Measurements from ENCODE around the gene RGCC. TPM values are rescaled to one million over a fixed set of nuclear protein-coding genes. Genes with fewer than 3 reads are reported as not detected.

The RGCC gene
- total RNA-seq, 4 donors from 2014 or later, result 56.5 to 142 (median 77.1) TPM

- intact Hi-C loops (cut with DNase I), result loop anchor here (10.0 kb wide), 1 partner anchor 197 kb away; no protein-coding TSS in a partner anchor
- H3K4me1 ChIP-seq, result peaks cover 12 to 40% (median 33%) of the 10 kb centered on the region in 4 donors
- H3K4me3 ChIP-seq, result peak overlapping the region; percentile 65 to 69 (median 66)
- peak overlapping the region; percentile 57 to 74 (median 68) for H3K27ac ChIP-seq (replicated peaks in 1 of 4)
- no peak for DNase-seq (ENCODE audit: extremely low spot score)
- no peaks in the 10 kb centered on the region for H3K9me3 ChIP-seq
- WGBS, result 3% methylated on average over 6 of the region's 56 CpGs
- H3K27me3 ChIP-seq, result peaks cover 0 to 52% (median 4%) of the 10 kb centered on the region in 4 donors
- TF ChIP-seq POLR2AphosphoS5 (IDR thresholded peaks at IDR 0.05) (no peak), POLR2A (IDR thresholded peaks at IDR 0.05; ENCODE audit: low read depth) (peak; percentile 16)
- peaks cover 0 to 36% (median 4%) of the 10 kb centered on the region in 4 donors for H3K36me3 ChIP-seq
These were observed 338 bp downstream of the RGCC start for GRCh38 chr13:41457589-41458186.

- peaks cover 12 to 45% (median 36%) of the 10 kb centered on the region in 4 donors for H3K4me1 ChIP-seq
- H3K27ac ChIP-seq (replicated peaks in 1 of 4), result peak overlapping the region; percentile 57 to 74 (median 68)
- 3% methylated on average over 21 of the region's 50 CpGs for WGBS
- peaks cover 0 to 54% (median 4%) of the 10 kb centered on the region in 4 donors for H3K27me3 ChIP-seq
- intact Hi-C loops (cut with DNase I), result loop anchor here (10.0 kb wide), 1 partner anchor 197 kb away; no protein-coding TSS in a partner anchor
- no peak for TF ChIP-seq POLR2A (IDR thresholded peaks at IDR 0.05; ENCODE audit: low read depth)
- TF ChIP-seq CTCF (IDR thresholded peaks at IDR 0.05), result no peak
- TF ChIP-seq EP300 (IDR thresholded peaks at IDR 0.05), result no peak
- TF ChIP-seq POLR2AphosphoS5 (IDR thresholded peaks at IDR 0.05), result no peak
- peaks cover 0 to 41% (median 4%) of the 10 kb centered on the region in 4 donors for H3K36me3 ChIP-seq
- no peak for DNase-seq (ENCODE audit: extremely low spot score)
- peak overlapping the region; percentile 65 to 69 (median 66) for H3K4me3 ChIP-seq
- no peaks in the 10 kb centered on the region for H3K9me3 ChIP-seq
These were observed 924 bp downstream of the RGCC start for GRCh38 chr13:41458187-41458760.

DNA sequence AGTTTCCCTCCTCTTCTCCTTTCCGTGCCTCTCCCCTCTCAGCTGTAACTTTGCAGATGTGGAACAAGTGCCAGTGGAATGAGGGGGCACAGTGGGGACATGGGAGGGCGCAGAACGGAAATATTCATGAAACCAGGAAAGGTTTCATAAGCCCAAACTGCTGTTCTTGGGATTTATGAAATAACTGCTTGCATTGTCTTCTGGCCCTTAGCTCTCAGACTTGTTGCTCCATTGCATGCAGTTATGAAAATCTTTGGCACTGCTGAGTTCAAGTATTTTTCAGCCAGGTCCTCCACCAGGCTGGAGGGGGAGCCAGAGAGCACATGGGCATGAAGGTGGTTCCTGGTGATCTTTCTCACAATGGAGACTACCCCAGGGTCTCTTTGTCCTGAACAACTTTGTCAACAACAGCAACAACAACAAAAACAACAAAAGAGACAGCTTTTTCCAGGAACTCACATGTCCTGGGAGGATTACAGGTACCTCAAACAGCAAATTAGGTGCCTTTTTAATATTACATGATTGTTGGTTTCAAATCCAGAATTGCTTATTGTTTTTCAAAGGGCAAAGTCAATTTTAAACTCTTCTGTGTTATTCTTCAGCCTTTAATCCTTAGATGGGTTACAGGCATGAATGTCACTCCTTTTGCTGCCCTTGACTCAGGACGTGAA lies 1.5 kb downstream of the RGCC start:
- H3K9me3 ChIP-seq, result no peaks in the 10 kb centered on the region
- TF ChIP-seq POLR2AphosphoS5 (IDR thresholded peaks at IDR 0.05), result peak; percentile 22 to 39
- TF ChIP-seq EP300 (IDR thresholded peaks at IDR 0.05), result no peak
- TF ChIP-seq POLR2A (IDR thresholded peaks at IDR 0.05; ENCODE audit: low read depth), result no peak
- TF ChIP-seq CTCF (IDR thresholded peaks at IDR 0.05), result peak; percentile 37 to 57 (median 41)
- intact Hi-C loops (cut with DNase I), result loop anchor here (10.0 kb wide), 1 partner anchor 196 kb away; no protein-coding TSS in a partner anchor
- DNase-seq (ENCODE audit: extremely low spot score), result no peak
- peaks cover 15 to 49% (median 42%) of the 10 kb centered on the region in 4 donors for H3K4me1 ChIP-seq
- H3K36me3 ChIP-seq, result peaks cover 0 to 45% (median 5%) of the 10 kb centered on the region in 4 donors
- H3K27me3 ChIP-seq, result peaks cover 0 to 59% (median 4%) of the 10 kb centered on the region in 4 donors
- H3K4me3 ChIP-seq, result peak overlapping the region; percentile 65 to 69 (median 66)
- peak overlapping the region; percentile 57 to 74 (median 68) for H3K27ac ChIP-seq (replicated peaks in 1 of 4)
- WGBS, result 37% methylated on average over 4 of the region's 4 CpGs

GRCh38 chr13:41459432-41460073 lies 2.2 kb downstream of the RGCC start:
- 78% methylated on average over 7 of the region's 7 CpGs for WGBS

More at GRCh38 chr13:41459432-41460073, 2.2 kb downstream of the RGCC start:
- Histone ChIP-seq H3K36me3 (peaks cover 0 to 52% (median 8%) of the 10 kb centered on the region in 4 donors), H3K27ac (replicated peaks in 1 of 4) (peak overlapping the region; percentile 8 to 69 (median 40)), H3K4me3 (peak overlapping the region; percentile 65 to 69 (median 66)), H3K4me1 (peaks cover 22 to 56% (median 48%) of the 10 kb centered on the region in 4 donors), H3K27me3 (peaks cover 0 to 61% (median 4%) of the 10 kb centered on the region in 4 donors), H3K9me3 (no peaks in the 10 kb centered on the region)
- no peak for DNase-seq (ENCODE audit: extremely low spot score)
- no peak for TF ChIP-seq EP300 (IDR thresholded peaks at IDR 0.05)
- no peak for TF ChIP-seq CTCF (IDR thresholded peaks at IDR 0.05)
- TF ChIP-seq POLR2AphosphoS5 (IDR thresholded peaks at IDR 0.05), result no peak
- no peak for TF ChIP-seq POLR2A (IDR thresholded peaks at IDR 0.05; ENCODE audit: low read depth)
- intact Hi-C loops (cut with DNase I), result loop anchor here (10.0 kb wide), 1 partner anchor 195 kb away; no protein-coding TSS in a partner anchor
